ENCODE data around the gene KMT2E.

DNA sequence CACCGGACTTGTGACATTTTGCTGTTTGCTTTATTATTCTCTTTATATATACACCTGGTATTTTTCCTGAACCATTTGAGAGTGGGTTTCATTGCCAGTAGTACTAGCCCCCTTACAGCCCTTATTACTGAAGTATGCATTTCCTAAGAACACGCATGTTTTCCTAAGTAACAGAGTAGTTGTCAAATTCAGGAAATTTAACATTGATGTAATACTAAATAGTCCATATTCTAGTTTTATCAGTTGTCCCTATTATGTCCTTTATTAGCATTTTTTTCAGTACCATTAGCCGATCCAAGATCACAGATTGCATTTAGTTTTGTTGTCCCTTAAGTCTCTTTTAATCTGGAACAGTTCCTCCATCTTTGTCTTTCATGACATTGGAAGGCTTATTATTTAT lies 8.0 kb downstream of the KMT2E start:
- TF ChIP-seq, protein P1, sequence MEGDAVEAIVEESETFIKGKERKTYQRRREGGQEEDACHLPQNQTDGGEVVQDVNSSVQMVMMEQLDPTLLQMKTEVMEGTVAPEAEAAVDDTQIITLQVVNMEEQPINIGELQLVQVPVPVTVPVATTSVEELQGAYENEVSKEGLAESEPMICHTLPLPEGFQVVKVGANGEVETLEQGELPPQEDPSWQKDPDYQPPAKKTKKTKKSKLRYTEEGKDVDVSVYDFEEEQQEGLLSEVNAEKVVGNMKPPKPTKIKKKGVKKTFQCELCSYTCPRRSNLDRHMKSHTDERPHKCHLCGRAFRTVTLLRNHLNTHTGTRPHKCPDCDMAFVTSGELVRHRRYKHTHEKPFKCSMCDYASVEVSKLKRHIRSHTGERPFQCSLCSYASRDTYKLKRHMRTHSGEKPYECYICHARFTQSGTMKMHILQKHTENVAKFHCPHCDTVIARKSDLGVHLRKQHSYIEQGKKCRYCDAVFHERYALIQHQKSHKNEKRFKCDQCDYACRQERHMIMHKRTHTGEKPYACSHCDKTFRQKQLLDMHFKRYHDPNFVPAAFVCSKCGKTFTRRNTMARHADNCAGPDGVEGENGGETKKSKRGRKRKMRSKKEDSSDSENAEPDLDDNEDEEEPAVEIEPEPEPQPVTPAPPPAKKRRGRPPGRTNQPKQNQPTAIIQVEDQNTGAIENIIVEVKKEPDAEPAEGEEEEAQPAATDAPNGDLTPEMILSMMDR (IDR thresholded peaks at IDR 0.05): no peak
- no peak for TF ChIP-seq EP300 (IDR thresholded peaks at IDR 0.05)
- TF ChIP-seq POLR2A (IDR thresholded peaks at IDR 0.05): no peak
